Calu3 (cell line): Measurements from ENCODE around the gene MDH1. TPM values are rescaled to one million over a fixed set of nuclear protein-coding genes. Genes with fewer than 3 reads are reported as not detected.

Source experiments
- BruUV-seq: library from RNA; stranded (reverse); fragments of 400-500 nt; replicated peaks from 2 replicates; lab custom pipeline; 2021; lab: Mats Ljungman, UMichigan
- CTCF ChIA-PET: fragments of 300-600 bp; sonication (Branson Sonifier 250); formaldehyde crosslinking; loops from one replicate; lab custom pipeline; 2022; ENCODE audit warnings: antibody characterized with exemption; lab: Charles Lee
- DNase-seq: peaks from one replicate; pipeline ENCODE4 v3.0.0; 2022
- H3K27ac Mint-ChIP-seq: one replicate; pipeline ENCODE4 v1.8.0; 2022; ENCODE audit warnings: mixed read lengths; ENCODE audit not compliant: unreplicated experiment
- H3K27me3 Mint-ChIP-seq: one replicate; pipeline ENCODE4 v1.8.0; 2022; ENCODE audit warnings: mixed read lengths; ENCODE audit not compliant: unreplicated experiment
- H3K36me3 Mint-ChIP-seq: one replicate; pipeline ENCODE4 v1.8.0; 2022; ENCODE audit warnings: mild to moderate bottlenecking, moderate library complexity, mixed read lengths; ENCODE audit not compliant: insufficient read depth, unreplicated experiment
- H3K4me1 Mint-ChIP-seq: one replicate; pipeline ENCODE4 v1.8.0; 2022; ENCODE audit warnings: mild to moderate bottlenecking, low read depth, mixed read lengths; ENCODE audit not compliant: unreplicated experiment
- H3K4me3 Mint-ChIP-seq: one replicate; pipeline ENCODE4 v1.8.0; 2022; ENCODE audit warnings: mild to moderate bottlenecking, low read depth, moderate library complexity, mixed read lengths; ENCODE audit not compliant: unreplicated experiment
- H3K9me3 Mint-ChIP-seq: one replicate; pipeline ENCODE4 v1.8.0; 2022; ENCODE audit warnings: low read depth, mixed read lengths; ENCODE audit not compliant: unreplicated experiment
- CTCF ChIP-seq: fragments of 200-600 bp; IDR thresholded peaks from one replicate; pipeline ENCODE4 v1.8.0; 2022; ENCODE audit warnings: antibody characterized with exemption; ENCODE audit not compliant: unreplicated experiment
- intact Hi-C: fragments of 100-400 bp; cut with micrococcal nuclease; formaldehyde crosslinking; loops from one replicate; pipeline ENCODE4 v1.10.0; 2022; ENCODE audit not compliant: unreplicated experiment
- total RNA-seq: library from RNA; stranded (reverse); gene quantifications from 2 replicates; pipeline ENCODE4 v1.2.3, GENCODE V29; 2022

Gene MDH1
- total RNA-seq, 1 experiment from 2014 or later, result 154 TPM

DNA sequence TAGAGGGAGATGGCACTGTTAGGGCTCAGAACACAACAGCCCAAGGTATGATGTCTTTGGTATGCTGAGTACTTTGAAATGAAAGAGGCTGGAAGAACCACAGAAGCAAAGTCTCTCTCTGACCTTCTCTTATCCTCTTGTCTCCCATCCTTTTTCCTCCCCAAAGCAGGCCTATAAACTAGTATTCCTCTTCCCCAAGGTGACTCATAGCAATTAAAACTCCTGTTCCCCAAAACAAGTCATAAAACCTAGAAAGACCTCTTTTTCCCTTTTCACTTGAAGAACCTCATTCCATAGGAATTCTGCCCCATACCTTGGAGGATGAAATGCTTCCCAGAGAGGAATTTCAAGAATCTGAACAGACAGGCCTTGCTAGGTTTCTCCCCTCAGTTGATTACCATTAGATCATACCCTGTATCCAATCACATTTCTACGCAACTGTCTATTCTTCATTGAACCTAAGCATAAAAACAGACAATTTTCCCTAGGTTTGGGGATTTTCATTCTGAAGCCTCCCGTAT lies 25.7 kb downstream of the MDH1 start:
- no TSS peak for BruUV-seq
- no peak for TF ChIP-seq CTCF
- DNase-seq, result peak; percentile 11
- peak overlapping the region; percentile 29 for H3K4me3 Mint-ChIP-seq
- H3K36me3 Mint-ChIP-seq, result no peaks in the 10 kb centered on the region
- CTCF ChIA-PET, result no interaction called here
- intact Hi-C loops, result no loop called here
- H3K9me3 Mint-ChIP-seq, result no peaks in the 10 kb centered on the region
- peaks cover 20% of the 10 kb centered on the region for H3K4me1 Mint-ChIP-seq
- H3K27me3 Mint-ChIP-seq, result no peaks in the 10 kb centered on the region
- no peak overlapping the region for H3K27ac Mint-ChIP-seq

- H3K27ac Mint-ChIP-seq, result no peak overlapping the region
- no peak for DNase-seq
- H3K4me1 Mint-ChIP-seq, result peaks cover 20% of the 10 kb centered on the region
- no TSS peak for BruUV-seq
- H3K9me3 Mint-ChIP-seq, result no peaks in the 10 kb centered on the region
- no peak for TF ChIP-seq CTCF
- intact Hi-C loops, result no loop called here
- CTCF ChIA-PET, result no interaction called here
- H3K4me3 Mint-ChIP-seq, result peak overlapping the region; percentile 29
- no peaks in the 10 kb centered on the region for H3K27me3 Mint-ChIP-seq
- H3K36me3 Mint-ChIP-seq, result no peaks in the 10 kb centered on the region
Observed at GRCh38 chr2:63614983-63615945, 26.5 kb downstream of the MDH1 start.

DNA sequence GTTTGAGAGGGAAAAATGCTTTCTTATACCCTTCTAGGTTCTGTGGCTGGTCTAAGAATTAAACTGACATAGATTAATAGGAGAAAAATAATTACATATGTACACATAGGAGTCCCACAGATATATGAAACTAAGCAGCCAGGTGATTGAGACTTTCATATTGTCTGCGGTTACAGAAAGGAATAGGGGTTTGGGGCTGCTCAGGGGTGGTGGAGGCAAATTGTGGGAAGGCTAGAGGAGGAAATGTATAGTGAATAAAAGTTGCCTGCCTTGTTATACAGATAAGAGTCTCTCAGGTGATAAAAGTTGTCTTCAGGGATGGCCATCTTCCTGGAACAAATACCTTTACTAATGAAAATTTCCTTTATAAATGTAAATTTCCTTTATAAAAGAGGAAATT lies 28.6 kb downstream of the MDH1 start:
- no peaks in the 10 kb centered on the region for H3K9me3 Mint-ChIP-seq
- CTCF ChIA-PET, result no interaction called here

GRCh38 chr2:63619328-63619727 lies 30.6 kb downstream of the MDH1 start:
- Mint-ChIP-seq H3K9me3 (no peaks in the 10 kb centered on the region), H3K4me3 (no peak overlapping the region), H3K27me3 (peaks cover 31% of the 10 kb centered on the region), H3K36me3 (no peaks in the 10 kb centered on the region), H3K27ac (no peak overlapping the region), H3K4me1 (peaks cover 13% of the 10 kb centered on the region)
- no TSS peak for BruUV-seq
- CTCF ChIA-PET, result no interaction called here
- DNase-seq, result no peak
- intact Hi-C loops, result no loop called here
- TF ChIP-seq CTCF, result no peak

More for the DNA sequence above, 28.6 kb downstream of the MDH1 start:
- H3K27me3 Mint-ChIP-seq, result peaks cover 14% of the 10 kb centered on the region
- no TSS peak for BruUV-seq
- peaks cover 20% of the 10 kb centered on the region for H3K4me1 Mint-ChIP-seq
- no peak overlapping the region for H3K27ac Mint-ChIP-seq
- no peak overlapping the region for H3K4me3 Mint-ChIP-seq
- H3K36me3 Mint-ChIP-seq, result no peaks in the 10 kb centered on the region
- TF ChIP-seq CTCF, result no peak
- no peak for DNase-seq
- intact Hi-C loops, result no loop called here
